GM18526 (cell line): ENCODE measurements around the gene KRT74.

Experiments used
- POLR2A ChIP-seq: IDR thresholded peaks from 3 replicates; pipeline ENCODE4 v1.6.1; 2011; ENCODE audit not compliant: insufficient read length; ENCODE audit errors: extremely low read depth

The KRT74 gene

GRCh38 chr12:52525661-52526499 is 47.8 kb downstream of the KRT74 start:
- TF ChIP-seq POLR2A, result no peak

GRCh38 chr12:52524898-52525591 is 48.6 kb downstream of the KRT74 start:
- TF ChIP-seq POLR2A, result no peak

GRCh38 chr12:52524241-52524897 is 49.3 kb downstream of the KRT74 start:
- no peak for TF ChIP-seq POLR2A

GRCh38 chr12:52523824-52524223 is 49.8 kb downstream of the KRT74 start:
- TF ChIP-seq POLR2A, result no peak

DNA sequence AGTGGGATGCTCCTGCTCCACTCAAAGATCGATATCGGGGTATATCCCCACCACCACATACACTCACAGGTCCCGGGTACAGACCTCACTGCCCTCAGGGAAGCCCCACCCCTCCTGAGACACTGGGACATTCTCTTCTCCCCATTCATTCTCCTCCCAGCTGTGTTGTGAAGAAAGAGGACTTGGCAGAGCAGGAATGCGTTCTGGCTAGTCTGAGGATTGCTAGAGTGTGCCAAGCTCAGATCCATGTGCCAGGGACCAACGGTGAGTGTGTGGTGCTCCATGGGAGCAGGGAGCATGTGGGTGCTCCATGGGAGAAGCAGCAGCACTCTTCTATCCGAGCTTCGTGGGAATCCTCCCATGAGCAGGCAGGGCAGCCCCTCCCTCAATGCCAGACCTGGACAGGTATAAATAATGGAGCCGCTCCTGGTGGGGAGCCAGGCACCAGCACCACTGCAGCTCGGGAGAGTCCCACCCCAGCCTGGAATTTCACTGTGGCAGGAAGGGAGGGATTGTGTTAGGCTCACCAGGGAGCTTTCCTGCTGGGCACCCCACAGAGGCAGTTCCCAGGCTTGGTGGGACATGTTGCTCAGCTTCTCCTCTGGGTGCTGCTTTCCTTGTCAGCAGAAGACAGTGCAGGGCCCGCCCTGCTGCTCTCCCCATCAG is 51.2 kb downstream of the KRT74 start:
- no peak for TF ChIP-seq POLR2A

DNA sequence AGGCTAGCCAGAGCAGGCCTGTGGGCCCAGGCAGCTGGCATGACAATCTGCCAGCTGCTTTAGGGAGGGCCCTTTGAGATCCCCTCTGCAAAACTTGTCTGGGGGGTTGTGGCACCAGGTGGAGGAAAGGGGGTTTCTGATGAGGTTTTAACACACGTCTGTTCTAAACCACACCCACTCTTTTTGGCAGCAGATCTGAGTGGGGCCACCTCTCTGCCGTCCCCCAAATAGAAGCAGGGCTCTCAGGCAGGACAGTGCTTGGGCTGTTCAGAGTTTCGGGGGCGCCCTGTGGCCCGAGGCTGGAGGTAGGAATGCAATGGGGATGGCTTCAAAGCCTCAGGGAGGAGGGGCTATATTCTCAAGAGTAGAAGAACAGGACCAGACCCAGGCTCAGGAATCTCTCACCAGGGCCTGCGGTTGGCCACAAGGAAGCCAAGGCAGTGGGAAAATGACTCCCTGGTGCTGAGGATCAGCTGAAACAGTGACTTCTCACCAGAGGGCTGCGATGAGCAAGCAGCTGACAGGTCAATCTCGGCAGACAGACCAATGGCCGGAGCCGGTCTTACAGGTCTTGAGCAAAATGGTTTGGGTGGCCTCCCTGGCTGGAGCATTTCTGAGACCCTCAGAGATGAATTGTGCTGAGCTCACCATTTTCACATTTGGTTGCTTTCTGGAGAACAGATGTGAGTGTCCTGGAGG is 51.9 kb downstream of the KRT74 start:
- TF ChIP-seq POLR2A, result no peak

- no peak for TF ChIP-seq POLR2A
These were observed 52.5 kb downstream of the KRT74 start for GRCh38 chr12:52521175-52521567.

DNA sequence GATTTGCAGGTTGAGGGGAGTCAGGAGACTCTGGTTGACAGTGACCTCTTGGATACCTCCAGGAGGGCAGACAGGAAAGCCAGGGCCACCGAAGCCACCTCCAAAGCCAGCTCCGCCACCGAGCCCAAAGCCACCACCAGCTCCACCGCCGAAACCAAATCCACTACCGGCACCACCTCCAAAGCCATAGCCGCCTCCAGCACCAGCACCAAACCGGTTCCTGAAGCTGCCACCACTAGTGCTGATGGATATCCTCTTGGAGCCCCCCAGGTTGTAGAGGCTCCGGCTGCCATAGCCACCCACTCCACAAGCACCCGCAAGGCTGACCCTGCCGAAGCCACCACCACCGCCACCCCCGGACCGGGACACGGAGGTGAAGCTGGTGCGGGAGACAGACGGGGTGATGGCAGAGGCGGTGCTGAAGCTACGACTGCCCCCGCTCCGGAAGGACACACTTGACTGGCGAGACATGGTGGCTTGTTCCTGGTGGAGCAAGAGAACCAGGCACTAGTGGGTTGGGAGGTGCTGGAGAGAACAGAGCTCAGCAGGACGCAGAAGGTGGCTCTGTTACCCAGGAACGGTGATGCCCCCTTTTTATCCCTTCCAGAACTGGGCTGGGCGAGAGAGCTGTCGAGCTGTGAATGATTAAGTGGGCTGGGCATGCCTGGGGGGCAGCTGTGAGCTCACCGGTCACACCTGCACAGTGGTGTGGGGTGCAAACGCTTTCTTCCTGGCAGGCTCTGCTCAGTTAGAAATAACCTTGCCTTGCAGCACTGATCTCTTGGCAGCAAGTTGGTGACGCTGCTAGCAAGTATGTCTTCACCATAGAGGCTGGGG is 53.6 kb downstream of the KRT74 start, which contains the start of gene KRT5:
Gene KRT5 (minus strand): TSS at position 569 of the 837 bp plus-strand sequence. CDS start 98 bp downstream, at position 471.
- no peak for TF ChIP-seq POLR2A

DNA sequence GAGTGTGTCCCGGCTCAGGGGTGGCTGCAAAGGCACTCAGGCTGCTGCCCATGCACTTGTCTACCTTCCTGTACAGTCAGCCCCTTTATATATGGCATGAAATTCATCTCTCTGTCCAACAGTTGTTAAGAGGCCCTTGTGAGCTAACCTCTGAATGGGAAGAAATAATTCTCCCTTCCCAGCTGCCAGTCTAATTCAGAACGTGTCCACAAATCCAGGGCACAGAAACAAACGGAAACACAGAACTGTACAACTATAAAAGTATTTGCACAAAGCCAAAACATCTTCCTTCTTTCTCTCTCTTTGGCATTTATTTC is 54.3 kb downstream of the KRT74 start:
- no peak for TF ChIP-seq POLR2A

DNA sequence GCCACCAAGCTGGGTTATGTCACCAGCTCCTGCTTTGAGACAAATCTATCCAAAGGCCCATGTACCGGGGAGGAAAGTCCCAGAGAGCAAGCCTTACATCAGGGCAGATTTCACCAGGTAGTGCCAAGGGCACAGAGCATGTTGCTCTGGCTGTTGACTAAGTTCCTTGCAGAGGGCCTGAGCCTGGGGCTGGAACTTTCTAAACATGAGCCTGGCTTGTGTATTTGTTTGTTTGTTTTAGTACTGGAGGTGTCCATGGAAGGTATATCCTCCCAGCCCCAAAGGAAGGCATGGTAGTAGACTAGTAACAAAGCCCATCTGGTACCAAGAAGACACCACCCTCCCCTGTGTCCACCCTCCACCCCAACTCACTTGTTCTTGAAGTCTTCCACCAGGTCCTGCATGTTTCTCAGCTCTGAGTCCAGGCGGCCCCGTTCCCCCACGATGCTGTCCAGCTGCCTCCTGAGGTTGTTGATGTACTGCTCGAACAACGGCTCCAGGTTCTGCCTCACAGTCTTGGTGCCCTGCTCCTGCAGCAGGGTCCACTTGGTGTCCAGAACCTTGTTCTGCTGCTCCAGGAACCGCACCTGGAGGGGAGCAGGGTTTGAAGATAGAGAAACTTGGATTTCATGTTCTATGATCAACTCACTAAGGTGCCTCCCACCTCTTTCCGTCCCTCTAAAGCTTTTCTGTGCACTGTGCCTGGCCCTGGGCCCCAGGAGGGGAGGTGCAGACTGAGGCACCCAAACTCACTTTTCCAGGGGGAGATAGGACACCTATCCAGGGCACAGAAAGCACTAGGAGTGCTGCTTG is 54.9 kb downstream of the KRT74 start:
- TF ChIP-seq POLR2A, result no peak

GRCh38 chr12:52517888-52518287 is 55.8 kb downstream of the KRT74 start:
- no peak for TF ChIP-seq POLR2A

DNA sequence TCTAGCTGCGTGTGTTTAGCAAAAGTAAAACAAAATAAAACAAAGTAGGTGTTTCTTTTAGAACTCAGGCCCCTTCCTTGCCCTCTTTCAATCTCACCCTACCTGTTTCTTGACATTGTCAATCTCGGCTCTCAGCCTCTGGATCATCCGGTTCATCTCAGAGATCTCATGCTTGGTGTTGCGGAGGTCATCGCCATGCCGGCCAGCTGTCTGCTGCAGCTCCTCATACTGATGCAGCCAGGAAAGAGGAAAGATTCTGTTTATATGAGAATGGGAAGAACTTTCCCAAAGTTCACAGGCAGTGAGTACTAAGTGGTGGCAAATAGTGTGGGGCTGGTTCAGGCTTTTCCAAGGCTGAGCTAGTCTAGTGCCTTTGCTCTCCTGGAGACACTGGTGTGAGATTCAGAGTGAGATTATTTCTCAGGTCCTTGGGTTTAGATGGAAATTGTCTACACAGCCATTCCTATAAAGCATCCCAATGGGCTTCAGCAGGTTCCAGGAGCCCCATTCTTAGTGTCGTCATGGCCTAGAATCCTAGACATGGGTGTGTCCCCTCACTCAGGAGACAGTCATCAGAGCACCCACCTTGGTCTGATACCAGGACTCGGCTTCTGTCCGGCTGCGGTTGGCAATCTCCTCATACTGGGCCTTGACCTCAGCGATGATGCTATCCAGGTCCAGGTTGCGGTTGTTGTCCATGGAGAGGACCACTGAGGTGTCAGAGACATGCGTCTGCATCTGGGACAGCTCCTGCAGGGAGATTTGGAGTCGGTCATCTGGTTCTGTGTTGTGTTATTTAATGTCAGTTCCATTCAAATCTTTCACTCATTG is 56.4 kb downstream of the KRT74 start:
- TF ChIP-seq POLR2A, result no peak
